GM12878 (cell line): ENCODE results near the gene GARRE1. TPM values are rescaled to one million over a fixed set of nuclear protein-coding genes. Genes with fewer than 3 reads are reported as not detected.

Experiments
- BRCA1 ChIP-seq: IDR thresholded peaks from 2 replicates; pipeline ENCODE4 v1.6.1; 2011; ENCODE audit warnings: low read depth, low read length, improper control_type of control experiment
- CBX3 ChIP-seq: fragments of 200-600 bp; sonication (generic); IDR thresholded peaks from 2 replicates; pipeline ENCODE4 v1.6.1; 2016; ENCODE audit warnings: low read depth, borderline replicate concordance
- CBX5 ChIP-seq: sonication (generic); IDR thresholded peaks from 2 replicates; pipeline ENCODE4 v1.6.1; 2016; ENCODE audit warnings: low read depth, moderate library complexity, mild to moderate bottlenecking, inconsistent platforms
- ESRRA ChIP-seq: IDR thresholded peaks from 2 replicates; pipeline ENCODE4 v1.6.1; 2012; ENCODE audit warnings: mild to moderate bottlenecking, low read length, improper control_type of control experiment
- FOS ChIP-seq: IDR thresholded peaks from 3 replicates; pipeline ENCODE4 v1.6.1; 2011; ENCODE audit warnings: borderline replicate concordance; ENCODE audit not compliant: insufficient read length; ENCODE audit errors: extremely low read depth
- FOXM1 ChIP-seq: IDR thresholded peaks from 2 replicates; pipeline ENCODE4 v1.6.1; 2012; ENCODE audit warnings: low read depth, mild to moderate bottlenecking, inconsistent platforms, low read length, moderate library complexity
- HDAC2 ChIP-seq: fragments of 200-600 bp; sonication (generic); IDR thresholded peaks from 2 replicates; pipeline ENCODE4 v1.6.1; 2017
- NR2C1 ChIP-seq: fragments of 450-650 bp; IDR thresholded peaks from 2 replicates; pipeline ENCODE4 v1.6.1; 2017; ENCODE audit warnings: antibody characterized with exemption, mild to moderate bottlenecking, moderate library complexity
- POLR2AphosphoS5 ChIP-seq: IDR thresholded peaks from 2 replicates; pipeline ENCODE4 v1.6.1; 2011; ENCODE audit warnings: mild to moderate bottlenecking, low read length, inconsistent platforms
- POU2F2 ChIP-seq: IDR thresholded peaks from 3 replicates; pipeline ENCODE4 v1.6.1; 2011; ENCODE audit warnings: low read depth, mild to moderate bottlenecking, low read length, borderline replicate concordance
- SRF ChIP-seq, 2 experiments: IDR thresholded peaks; 2 replicates each; pipeline ENCODE4 v1.6.1; 2011; ENCODE audit warnings: low read depth in 2 of 2, low read length in 2 of 2, mild to moderate bottlenecking in 1 of 2, moderate library complexity in 1 of 2
- STAT3 ChIP-seq: IDR thresholded peaks from 2 replicates; pipeline ENCODE4 v1.6.1; 2011; ENCODE audit warnings: low read depth, low read length, improper control_type of control experiment
- TCF7 ChIP-seq: IDR thresholded peaks from 2 replicates; pipeline ENCODE4 v1.6.1; 2014; ENCODE audit warnings: antibody characterized with exemption, borderline replicate concordance
- ZNF207 ChIP-seq: fragments of 450-650 bp; IDR thresholded peaks from 2 replicates; pipeline ENCODE4 v1.6.1; 2014; ENCODE audit warnings: antibody characterized with exemption, mild to moderate bottlenecking, borderline replicate concordance
- ZNF217 ChIP-seq: fragments of 450-650 bp; IDR thresholded peaks from 2 replicates; pipeline ENCODE4 v1.6.1; 2017; ENCODE audit warnings: antibody characterized with exemption, mild to moderate bottlenecking
- polyA plus RNA-seq, 11 experiments: library from polyadenylated mRNA; depleted of rRNA in 4 of 11; unstranded in 6 of 11; stranded (reverse) in 5 of 11; fragments of >200 nt; fragmentation: Nextera tagmentation in 4 of 11; fragmentation: Illumina TruSeq in 1 of 11; extraction: Ambion mirVana in 4 of 11; extraction: Trizol in 1 of 11; gene quantifications; 1 replicate in 1 of 11; 2 replicates in 10 of 11; pipeline versions ENCODE4 v1.2.1 to v1.2.3, GENCODE V29; 2011 to 2016; ENCODE audit warnings: inconsistent platforms in 2 of 11, missing spikeins in 2 of 11, low read depth in 1 of 11
- total RNA-seq, 4 experiments: library from RNA; depleted of rRNA in 3 of 4; stranded (reverse); fragments of >200 nt in 3 of 4; fragmentation: Illumina TruSeq in 1 of 4; extraction: Trizol in 1 of 4; gene quantifications; 2 replicates each; pipeline versions ENCODE4 v1.2.1 to v1.2.3, GENCODE V29; 2013 to 2021
- TF ChIP-seq, protein P1 (sequence below): fragments of 450-650 bp; IDR thresholded peaks from 2 replicates; pipeline ENCODE4 v1.6.1; 2016; ENCODE audit warnings: mild to moderate bottlenecking, moderate library complexity, borderline replicate concordance
- TF ChIP-seq, protein P2 (sequence below): IDR thresholded peaks from 2 replicates; pipeline ENCODE4 v1.6.1; 2011; ENCODE audit warnings: mild to moderate bottlenecking, low read depth, low read length, moderate library complexity; ENCODE audit not compliant: insufficient replicate concordance
- TF ChIP-seq, protein P3 (sequence below): fragments of 450-650 bp; conservative IDR thresholded peaks from 2 replicates; pipeline ENCODE4 v1.6.1; 2017; ENCODE audit warnings: mild to moderate bottlenecking, moderate library complexity
- TF ChIP-seq, protein P4 (sequence below): fragments of 450-650 bp; IDR thresholded peaks from 2 replicates; pipeline ENCODE4 v1.6.1; 2018; ENCODE audit warnings: mild to moderate bottlenecking, low read depth, moderate library complexity; ENCODE audit not compliant: partially characterized antibody

GARRE1 gene
- total and polyA plus RNA-seq, 10 of the 15 experiments (the other 5 are each of a cell fraction or from before 2014, with no cell fraction given): 1.1 to 9.4 (median 5.1) TPM

DNA sequence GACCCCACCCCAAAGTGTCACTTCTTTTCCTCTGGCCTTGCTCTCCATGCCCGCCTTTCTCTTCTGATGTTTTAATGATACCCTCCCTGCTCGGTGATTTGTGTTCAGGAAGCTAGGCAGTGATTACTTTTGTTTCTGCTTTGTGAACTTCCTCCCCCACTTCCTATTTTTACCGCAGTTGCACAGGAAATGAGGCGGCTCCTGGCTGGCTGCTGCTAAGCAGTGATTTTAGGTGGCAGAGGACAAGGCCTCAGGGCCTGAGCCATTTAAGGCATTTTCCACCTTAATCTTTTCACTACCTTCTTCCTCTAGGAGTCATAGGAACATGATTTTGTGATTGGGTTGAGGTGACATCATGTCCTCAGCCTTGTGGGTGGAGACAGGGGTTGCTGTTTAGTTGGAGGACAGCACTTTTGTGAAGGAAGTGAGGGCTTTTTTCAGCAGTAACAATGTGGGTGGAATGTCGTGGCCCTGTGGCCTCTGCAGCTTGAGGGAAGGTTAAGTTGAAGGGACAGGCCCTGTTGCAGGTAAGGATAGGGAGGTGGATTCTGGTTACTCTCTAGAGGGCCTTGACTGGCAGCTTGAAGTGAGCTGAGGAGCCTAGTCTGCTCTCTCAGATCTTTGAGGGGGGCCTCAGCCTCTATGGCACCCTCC is 15.7 kb downstream of the GARRE1 start (continued):
- TF ChIP-seq, protein P1, sequence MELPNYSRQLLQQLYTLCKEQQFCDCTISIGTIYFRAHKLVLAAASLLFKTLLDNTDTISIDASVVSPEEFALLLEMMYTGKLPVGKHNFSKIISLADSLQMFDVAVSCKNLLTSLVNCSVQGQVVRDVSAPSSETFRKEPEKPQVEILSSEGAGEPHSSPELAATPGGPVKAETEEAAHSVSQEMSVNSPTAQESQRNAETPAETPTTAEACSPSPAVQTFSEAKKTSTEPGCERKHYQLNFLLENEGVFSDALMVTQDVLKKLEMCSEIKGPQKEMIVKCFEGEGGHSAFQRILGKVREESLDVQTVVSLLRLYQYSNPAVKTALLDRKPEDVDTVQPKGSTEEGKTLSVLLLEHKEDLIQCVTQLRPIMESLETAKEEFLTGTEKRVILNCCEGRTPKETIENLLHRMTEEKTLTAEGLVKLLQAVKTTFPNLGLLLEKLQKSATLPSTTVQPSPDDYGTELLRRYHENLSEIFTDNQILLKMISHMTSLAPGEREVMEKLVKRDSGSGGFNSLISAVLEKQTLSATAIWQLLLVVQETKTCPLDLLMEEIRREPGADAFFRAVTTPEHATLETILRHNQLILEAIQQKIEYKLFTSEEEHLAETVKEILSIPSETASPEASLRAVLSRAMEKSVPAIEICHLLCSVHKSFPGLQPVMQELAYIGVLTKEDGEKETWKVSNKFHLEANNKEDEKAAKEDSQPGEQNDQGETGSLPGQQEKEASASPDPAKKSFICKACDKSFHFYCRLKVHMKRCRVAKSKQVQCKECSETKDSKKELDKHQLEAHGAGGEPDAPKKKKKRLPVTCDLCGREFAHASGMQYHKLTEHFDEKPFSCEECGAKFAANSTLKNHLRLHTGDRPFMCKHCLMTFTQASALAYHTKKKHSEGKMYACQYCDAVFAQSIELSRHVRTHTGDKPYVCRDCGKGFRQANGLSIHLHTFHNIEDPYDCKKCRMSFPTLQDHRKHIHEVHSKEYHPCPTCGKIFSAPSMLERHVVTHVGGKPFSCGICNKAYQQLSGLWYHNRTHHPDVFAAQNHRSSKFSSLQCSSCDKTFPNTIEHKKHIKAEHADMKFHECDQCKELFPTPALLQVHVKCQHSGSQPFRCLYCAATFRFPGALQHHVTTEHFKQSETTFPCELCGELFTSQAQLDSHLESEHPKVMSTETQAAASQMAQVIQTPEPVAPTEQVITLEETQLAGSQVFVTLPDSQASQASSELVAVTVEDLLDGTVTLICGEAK: no peak
- TF ChIP-seq STAT3 (no peak), CBX5 (no peak), FOXM1 (no peak), ZNF207 (no peak), SRF (IDR thresholded peaks at IDR 0.05; ENCODE audit: low read depth in 2 of 2, low read length in 2 of 2) (peak in 1 of 2 experiments; percentile 84; a peak in 2 of 4 replicates), BRCA1 (no peak), FOS (no peak), ESRRA (no peak), TCF7 (no peak), POU2F2 (no peak), HDAC2 (no peak), CBX3 (no peak), POLR2AphosphoS5 (0 out of 2 replicates have a peak, but pooled peaks have one; percentile 30), ZNF217 (no peak), NR2C1 (no peak)
- TF ChIP-seq, protein P2, sequence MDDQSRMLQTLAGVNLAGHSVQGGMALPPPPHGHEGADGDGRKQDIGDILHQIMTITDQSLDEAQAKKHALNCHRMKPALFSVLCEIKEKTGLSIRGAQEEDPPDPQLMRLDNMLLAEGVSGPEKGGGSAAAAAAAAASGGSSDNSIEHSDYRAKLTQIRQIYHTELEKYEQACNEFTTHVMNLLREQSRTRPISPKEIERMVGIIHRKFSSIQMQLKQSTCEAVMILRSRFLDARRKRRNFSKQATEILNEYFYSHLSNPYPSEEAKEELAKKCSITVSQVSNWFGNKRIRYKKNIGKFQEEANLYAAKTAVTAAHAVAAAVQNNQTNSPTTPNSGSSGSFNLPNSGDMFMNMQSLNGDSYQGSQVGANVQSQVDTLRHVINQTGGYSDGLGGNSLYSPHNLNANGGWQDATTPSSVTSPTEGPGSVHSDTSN: no peak
- TF ChIP-seq, protein P3, sequence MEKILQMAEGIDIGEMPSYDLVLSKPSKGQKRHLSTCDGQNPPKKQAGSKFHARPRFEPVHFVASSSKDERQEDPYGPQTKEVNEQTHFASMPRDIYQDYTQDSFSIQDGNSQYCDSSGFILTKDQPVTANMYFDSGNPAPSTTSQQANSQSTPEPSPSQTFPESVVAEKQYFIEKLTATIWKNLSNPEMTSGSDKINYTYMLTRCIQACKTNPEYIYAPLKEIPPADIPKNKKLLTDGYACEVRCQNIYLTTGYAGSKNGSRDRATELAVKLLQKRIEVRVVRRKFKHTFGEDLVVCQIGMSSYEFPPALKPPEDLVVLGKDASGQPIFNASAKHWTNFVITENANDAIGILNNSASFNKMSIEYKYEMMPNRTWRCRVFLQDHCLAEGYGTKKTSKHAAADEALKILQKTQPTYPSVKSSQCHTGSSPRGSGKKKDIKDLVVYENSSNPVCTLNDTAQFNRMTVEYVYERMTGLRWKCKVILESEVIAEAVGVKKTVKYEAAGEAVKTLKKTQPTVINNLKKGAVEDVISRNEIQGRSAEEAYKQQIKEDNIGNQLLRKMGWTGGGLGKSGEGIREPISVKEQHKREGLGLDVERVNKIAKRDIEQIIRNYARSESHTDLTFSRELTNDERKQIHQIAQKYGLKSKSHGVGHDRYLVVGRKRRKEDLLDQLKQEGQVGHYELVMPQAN: no peak
- TF ChIP-seq, protein P4, sequence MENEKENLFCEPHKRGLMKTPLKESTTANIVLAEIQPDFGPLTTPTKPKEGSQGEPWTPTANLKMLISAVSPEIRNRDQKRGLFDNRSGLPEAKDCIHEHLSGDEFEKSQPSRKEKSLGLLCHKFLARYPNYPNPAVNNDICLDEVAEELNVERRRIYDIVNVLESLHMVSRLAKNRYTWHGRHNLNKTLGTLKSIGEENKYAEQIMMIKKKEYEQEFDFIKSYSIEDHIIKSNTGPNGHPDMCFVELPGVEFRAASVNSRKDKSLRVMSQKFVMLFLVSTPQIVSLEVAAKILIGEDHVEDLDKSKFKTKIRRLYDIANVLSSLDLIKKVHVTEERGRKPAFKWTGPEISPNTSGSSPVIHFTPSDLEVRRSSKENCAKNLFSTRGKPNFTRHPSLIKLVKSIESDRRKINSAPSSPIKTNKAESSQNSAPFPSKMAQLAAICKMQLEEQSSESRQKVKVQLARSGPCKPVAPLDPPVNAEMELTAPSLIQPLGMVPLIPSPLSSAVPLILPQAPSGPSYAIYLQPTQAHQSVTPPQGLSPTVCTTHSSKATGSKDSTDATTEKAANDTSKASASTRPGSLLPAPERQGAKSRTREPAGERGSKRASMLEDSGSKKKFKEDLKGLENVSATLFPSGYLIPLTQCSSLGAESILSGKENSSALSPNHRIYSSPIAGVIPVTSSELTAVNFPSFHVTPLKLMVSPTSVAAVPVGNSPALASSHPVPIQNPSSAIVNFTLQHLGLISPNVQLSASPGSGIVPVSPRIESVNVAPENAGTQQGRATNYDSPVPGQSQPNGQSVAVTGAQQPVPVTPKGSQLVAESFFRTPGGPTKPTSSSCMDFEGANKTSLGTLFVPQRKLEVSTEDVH: no peak
